Epithelial cell of proximal tubule (primary cell): ENCODE data around the gene KRTAP4-3. TPM values are rescaled to one million over a fixed set of nuclear protein-coding genes. Genes with fewer than 3 reads are reported as not detected.
A peak's percentile ranks its signal among the peaks of the same experiment; 100 is the strongest.

Source experiments
- DNase-seq: peaks from one replicate; pipeline ENCODE4 v3.0.0-alpha.2; 2011; ENCODE audit warnings: low read depth
- H3K4me3 ChIP-seq: 2 replicates; pipeline ENCODE4 v1.5.1; 2011; ENCODE audit warnings: low read depth, mild to moderate bottlenecking, low read length
- total RNA-seq: library from RNA; depleted of rRNA; stranded (reverse); fragments of >200 nt; gene quantifications from 2 replicates; pipeline ENCODE4 v1.2.3, GENCODE V29; 2015
- TF ChIP-seq, protein P1 (sequence below): conservative IDR thresholded peaks from 2 replicates; pipeline ENCODE4 v1.5.1; 2012; ENCODE audit warnings: low read depth, mild to moderate bottlenecking, low read length

The KRTAP4-3 gene
- not detected in 2 replicates for total RNA-seq

DNA sequence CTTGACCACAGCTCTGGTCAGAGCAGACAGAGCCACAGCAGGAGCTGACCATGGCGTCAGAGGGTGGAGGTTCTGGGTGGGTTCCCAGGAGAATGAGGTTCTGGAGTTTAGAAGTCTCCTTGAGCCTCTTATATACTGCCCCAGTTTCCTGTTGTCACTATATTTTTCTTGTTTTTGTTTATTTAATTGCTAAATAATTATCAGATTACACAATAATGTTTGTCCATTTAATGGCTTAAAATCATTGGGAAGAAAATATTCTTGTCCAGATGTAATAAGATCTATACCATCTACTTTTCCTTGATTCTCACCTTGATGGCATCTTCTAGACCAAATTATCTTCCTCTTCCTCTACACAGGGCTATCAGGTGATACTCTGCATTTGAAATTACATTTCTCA is at the start of gene KRTAP4-3:
KRTAP4-3 (minus strand) TSS at position 101 of the 400 bp plus-strand sequence; CDS start at position 52, 49 bp downstream.
- H3K4me3 ChIP-seq, result no peak within 1 kb of the TSS
- no peak for DNase-seq
- TF ChIP-seq, protein P1, sequence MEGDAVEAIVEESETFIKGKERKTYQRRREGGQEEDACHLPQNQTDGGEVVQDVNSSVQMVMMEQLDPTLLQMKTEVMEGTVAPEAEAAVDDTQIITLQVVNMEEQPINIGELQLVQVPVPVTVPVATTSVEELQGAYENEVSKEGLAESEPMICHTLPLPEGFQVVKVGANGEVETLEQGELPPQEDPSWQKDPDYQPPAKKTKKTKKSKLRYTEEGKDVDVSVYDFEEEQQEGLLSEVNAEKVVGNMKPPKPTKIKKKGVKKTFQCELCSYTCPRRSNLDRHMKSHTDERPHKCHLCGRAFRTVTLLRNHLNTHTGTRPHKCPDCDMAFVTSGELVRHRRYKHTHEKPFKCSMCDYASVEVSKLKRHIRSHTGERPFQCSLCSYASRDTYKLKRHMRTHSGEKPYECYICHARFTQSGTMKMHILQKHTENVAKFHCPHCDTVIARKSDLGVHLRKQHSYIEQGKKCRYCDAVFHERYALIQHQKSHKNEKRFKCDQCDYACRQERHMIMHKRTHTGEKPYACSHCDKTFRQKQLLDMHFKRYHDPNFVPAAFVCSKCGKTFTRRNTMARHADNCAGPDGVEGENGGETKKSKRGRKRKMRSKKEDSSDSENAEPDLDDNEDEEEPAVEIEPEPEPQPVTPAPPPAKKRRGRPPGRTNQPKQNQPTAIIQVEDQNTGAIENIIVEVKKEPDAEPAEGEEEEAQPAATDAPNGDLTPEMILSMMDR, result no peak

DNA sequence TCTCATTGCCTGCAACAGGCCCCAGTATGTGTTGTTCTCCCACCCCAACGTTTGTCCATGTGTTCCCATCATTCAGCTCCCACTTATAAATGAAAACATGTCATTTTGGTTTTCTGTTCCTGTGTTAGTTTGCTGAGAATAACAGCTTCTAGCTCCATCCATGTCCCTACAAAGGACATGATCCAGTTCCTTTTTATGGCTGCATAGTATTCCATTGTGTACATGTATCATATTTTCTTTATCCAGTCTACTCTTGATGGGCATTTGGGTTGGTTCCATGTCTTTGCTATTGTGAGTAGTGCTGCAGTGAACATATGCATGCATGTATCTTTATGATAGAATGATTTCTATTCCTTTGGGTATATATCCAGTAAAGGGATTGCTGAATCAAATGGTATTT is 47.7 kb upstream of the KRTAP4-3 start:
- no peak for DNase-seq

DNA sequence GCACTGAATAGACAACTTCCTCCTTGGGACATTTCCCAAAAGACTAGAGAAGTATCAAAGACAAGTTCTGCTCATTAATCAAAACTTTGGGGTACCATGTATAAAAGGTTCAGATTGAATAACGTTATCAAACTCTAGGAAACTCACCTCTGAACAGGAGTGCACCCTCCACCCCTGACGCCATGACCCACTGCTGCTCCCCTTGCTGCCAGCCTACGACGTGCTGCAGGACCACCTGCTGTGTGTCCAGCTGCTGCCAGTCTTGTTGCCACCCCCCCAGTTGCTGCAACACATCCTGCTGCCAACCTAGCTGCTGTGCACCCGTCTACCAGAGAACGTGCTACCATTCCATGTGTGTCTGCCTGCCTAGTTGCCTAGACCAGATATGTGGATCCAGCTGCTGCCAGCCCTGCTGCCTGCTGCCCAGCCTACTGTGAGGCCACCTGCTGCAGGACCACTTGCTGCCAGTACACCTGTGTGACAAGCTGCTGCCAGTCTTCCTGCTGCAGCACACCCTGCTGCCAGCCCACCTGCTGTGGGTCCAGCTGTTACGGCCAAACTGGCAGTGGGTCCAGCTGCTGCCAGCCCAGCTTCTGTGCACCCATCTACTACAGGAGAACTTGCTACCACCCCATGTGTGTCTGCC is 44.6 kb upstream of the KRTAP4-3 start:
- TF ChIP-seq, protein P1, result no peak
- DNase-seq, result no peak

More for the DNA sequence above, 47.7 kb upstream of the KRTAP4-3 start:
- TF ChIP-seq, protein P1, result no peak
- no peak overlapping the region for H3K4me3 ChIP-seq

DNA sequence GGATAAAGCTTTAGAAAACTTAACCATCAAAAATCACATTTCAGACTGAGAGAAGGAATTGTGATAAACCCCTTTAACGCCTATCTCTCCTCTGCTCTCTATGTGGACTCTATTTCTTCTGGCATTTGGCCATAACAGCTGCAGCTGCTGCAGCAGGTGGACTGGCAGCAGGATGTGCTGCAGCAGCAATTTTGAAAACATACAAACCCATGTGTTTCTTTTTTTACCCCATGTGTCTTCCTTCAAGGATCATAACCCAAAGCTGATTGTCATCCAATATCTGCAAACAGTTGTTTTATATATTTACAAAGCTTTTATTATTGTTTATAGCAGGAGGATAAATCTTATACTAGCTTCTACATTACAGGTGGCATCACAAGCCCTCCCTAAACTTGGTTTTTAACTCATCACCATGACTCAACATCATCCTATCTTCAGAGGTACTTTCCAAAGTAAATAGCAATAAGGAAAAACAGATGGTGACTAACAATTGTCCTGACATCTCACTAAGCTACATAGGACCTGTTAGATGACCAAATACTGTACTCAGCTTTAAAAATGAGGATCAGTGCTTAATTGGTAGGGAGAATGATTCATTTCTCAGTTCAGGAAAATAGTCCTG is 43.9 kb upstream of the KRTAP4-3 start:
- peak; percentile 15 for DNase-seq
- TF ChIP-seq, protein P1, result no peak
- H3K4me3 ChIP-seq, result no peak overlapping the region

More for the DNA sequence above, 44.6 kb upstream of the KRTAP4-3 start:
- no peak overlapping the region for H3K4me3 ChIP-seq

DNA sequence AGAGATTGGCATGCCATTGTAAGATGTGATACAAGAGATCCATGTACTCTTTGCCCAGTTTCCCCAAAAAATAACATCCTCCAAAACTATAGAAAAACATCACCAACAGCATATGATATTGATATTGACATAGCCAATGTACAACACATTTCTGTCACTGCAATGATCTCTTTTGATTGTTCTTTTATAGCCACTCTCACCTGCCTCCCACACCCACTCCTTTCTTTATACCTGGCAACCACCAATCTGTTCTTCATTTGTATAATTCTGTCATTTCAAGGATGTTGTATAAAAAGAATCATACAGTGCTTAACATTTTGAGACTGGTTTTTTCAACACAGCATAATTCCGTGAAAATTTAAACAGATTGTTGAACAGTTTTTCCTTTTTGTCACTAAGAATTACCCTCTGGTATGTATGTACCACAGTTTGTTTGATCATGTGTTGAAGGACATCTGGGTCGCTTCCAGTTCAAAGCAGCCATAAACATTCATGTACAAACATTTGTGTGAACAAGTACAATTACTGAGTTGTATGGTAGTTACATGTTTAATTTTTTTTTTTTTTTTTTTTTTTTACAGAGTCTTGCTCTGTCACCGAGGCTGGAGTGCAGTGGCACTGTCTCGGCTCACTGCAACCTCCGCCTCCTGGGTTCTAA is 31.5 kb upstream of the KRTAP4-3 start:
- no peak for DNase-seq
- TF ChIP-seq, protein P1, result no peak
- H3K4me3 ChIP-seq, result no peak overlapping the region

DNA sequence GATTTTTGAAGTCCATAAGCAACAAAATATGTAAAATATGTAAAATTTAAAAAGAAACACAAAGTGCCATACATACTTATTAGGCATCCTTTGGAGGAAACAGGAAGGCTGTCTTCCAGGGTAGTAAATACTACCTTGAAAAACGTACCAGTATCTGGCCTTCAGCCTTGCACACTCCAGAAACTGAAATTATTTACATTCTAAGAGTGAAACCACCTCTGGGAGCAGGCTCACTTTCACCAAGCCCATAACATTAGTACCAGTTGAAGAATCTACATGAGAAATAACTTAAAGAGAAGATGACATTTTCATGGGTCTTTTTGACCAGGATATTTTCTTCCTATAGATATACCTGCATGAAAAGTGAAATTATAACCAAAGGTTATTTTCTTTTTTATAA is 28.0 kb upstream of the KRTAP4-3 start:
- H3K4me3 ChIP-seq, result no peak overlapping the region
- DNase-seq, result no peak
- TF ChIP-seq, protein P1, result no peak
